HK-2 (cell line): Measurements from ENCODE around the gene EIF3A.
"Not testable (repeated sequence)": the region's sequence is repeated elsewhere in the genome, so short reads cannot be mapped to it uniquely, and the experiment has no call there.

Source experiments
- DNase-seq: peaks from one replicate; pipeline ENCODE4 v3.0.0-alpha.2; 2018; ENCODE audit not compliant: unreplicated experiment

The EIF3A gene

DNA sequence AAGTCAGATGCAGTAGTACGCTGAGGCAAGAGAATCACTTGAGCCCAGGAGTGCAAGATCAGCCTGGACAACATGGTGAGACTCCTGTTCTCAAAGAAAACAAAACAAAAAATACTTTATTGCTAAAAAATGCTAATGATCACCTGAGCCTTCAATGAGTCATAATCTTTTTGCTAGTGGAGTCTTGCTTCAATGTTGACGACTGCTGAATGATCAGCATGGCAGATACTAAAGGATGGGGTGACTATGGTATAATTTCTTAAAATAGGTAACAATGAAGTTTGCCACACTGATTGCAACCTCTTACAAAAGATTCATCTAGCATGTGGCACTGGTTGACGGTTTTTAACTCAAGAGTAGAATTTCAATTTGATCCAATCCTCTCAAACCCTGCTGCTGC lies 28.8 kb downstream of the EIF3A start:
- no peak for DNase-seq

DNA sequence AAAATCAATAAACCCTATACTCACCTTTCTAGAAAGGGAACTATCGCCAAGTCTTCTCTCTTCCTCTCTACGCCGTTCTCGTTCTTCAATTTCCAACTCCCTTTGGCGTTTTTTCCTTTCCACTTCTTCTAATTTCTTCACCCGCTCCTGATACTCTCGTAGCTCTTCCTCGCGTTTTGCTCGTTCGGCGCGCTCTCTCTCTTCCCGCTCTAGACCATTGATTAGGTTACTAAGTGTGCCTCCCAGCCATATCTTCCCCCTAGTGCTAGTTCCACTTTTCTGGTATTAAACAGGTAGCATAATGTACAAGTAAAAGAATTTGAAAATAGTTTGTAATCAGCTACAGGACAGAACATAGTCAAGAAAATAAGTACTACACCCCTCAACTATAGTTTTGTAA lies 30.8 kb downstream of the EIF3A start:
- DNase-seq: no peak

DNA sequence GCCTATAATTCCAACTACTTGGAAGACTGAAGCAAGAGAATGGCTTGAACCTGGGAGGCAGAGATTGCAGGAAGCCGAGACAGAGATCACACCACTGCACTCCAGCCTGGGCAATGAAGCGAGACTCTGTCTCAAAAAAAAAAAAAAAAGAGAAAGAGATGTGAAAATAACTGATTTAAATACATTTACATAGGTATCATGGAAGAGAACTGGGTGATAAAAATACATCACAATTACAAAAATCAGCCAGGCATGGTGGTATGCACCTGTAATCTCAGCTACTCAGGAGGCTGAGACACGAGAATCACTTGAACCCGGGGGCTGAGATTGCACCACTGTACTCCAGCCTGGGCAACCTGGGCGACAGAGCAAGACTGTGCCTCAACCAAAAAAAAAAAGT lies 31.3 kb downstream of the EIF3A start:
- no peak for DNase-seq

DNA sequence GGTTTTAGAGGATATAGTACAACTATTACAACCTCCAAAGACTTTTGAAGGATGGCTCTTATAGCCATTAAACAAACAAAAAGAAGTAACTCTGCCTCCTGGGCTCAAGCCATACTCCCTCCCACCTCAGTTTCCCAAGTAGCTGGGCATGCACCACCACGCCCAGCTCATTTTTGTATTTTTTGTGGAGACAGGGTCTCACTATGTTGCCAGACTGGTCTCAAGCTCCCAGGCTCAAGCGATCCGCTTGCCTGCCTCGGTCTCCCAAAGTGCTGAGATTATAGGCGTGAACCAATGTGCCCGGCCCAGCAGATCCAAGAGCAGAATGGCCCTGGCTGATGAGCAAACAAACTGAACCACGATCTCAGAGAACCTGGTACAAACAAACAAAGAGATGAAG lies 35.1 kb downstream of the EIF3A start:
- no peak for DNase-seq

DNA sequence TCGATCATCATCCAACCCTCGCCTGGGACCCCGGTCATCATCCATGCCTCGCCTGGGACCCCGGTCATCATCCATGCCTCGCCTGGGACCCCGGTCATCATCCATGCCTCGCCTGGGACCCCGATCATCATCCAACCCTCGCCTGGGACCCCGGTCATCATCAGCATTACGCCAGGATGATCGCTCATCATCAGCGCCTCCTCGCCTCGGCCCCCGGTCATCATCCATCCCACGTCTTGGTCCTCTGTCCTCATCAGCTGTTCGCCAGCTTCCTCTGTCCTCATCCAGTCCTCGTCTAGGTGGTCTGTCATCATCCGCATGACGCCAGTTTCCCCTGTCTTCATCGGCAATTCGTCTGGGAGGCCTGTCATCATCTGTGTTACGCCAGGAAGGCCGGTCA lies 38.4 kb downstream of the EIF3A start:
- no peak for DNase-seq

DNA sequence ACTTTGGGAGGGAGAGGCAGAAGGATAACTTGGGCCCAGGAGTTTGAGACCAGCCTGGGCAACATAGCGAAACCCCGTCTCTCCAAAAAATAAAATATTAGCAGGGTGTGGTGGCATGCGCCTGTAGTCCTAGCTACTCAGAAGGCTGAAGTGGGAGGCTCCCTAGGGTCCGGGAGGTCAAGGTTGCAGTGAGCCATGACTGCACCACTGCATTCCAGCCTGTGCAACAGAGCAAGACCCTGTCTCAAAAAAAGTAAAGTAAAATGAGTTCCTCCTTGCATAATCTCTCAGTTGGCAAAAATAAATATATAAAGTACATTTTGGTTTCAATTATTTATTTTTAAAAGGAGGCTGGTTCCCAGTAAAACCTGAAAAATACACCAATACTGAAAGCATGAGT lies 39.3 kb downstream of the EIF3A start:
- no peak for DNase-seq

DNA sequence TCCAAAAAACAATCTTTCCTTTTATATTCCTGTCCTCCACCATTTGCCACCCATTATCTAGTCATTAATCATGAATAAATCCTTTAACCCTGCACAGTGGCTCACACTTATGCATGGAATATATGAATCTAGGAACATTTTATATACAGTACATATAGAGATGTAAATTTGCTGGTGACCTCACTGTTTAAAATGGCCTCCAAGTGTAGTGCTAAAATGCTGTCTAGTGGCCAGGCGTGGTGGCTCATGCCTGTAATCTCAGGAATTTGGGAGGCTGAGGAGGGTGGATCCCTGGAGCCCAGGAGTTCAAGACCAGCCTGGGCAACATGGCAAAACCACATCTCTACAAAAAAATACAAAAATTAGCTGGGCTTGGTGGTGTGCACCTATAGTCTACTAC lies 41.5 kb downstream of the EIF3A start:
- no peak for DNase-seq

DNA sequence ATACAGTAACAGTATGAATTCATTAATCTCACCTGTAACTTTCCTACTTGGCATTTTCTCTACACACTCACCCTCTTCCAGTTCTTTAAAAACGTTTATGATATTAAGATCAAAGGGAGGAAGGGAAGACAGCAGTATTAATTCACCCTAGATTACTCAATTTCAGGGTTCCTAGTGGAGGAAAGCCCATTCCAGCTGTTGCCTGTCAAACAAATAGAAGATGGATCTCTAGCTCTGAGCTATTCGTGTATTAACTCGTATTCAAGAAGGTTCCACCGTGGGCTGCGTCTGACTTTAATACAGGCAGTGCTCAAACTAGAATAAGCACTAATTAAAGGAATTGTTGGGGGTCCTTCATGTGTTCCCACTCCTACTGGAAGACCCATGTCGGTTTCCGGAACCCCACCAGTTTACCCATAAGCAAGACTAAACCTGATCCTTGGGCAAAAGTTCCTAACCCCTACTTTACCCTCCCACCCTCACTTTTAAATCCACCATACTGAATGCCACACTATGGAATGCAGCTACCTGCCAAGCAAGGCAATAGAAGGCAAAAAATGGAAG lies 49.0 kb downstream of the EIF3A start:
- no peak for DNase-seq

DNA sequence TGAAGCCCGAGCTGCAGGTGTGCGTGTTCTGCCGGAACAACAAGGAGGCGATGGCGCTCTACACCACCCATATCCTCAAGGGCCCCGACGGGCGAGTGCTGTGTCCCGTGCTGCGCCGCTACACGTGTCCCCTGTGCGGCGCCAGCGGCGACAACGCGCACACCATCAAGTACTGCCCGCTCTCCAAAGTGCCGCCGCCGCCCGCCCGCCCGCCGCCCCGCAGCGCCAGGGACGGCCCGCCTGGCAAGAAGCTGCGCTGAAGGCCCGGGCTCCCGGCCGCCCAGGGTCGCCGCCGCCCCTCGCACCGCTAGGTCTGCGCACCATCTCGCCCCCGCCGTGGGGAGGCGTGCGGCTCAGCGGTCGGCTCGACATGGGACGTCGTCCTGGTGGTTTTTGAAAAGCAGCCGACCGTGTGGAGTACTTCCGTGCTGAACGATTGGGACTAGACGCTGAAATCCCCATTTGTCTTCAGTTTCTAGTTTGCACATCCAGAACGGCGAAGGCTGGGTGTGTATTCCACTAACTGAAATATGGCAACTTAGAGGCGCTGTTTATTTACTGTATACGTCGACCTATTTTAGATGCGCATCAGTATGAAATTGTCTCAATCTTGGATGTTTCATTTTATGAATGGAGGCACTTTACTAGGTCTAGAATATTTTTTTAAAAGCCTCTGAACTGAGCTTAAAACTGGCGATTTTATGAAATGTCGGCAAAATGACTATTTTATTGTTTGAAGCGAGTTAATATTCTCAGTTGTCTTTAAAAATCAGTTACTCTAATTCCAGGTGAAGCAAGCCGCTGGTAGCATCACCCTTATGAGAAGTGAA lies 50.0 kb downstream of the EIF3A start:
- DNase-seq: peak; percentile 82

DNA sequence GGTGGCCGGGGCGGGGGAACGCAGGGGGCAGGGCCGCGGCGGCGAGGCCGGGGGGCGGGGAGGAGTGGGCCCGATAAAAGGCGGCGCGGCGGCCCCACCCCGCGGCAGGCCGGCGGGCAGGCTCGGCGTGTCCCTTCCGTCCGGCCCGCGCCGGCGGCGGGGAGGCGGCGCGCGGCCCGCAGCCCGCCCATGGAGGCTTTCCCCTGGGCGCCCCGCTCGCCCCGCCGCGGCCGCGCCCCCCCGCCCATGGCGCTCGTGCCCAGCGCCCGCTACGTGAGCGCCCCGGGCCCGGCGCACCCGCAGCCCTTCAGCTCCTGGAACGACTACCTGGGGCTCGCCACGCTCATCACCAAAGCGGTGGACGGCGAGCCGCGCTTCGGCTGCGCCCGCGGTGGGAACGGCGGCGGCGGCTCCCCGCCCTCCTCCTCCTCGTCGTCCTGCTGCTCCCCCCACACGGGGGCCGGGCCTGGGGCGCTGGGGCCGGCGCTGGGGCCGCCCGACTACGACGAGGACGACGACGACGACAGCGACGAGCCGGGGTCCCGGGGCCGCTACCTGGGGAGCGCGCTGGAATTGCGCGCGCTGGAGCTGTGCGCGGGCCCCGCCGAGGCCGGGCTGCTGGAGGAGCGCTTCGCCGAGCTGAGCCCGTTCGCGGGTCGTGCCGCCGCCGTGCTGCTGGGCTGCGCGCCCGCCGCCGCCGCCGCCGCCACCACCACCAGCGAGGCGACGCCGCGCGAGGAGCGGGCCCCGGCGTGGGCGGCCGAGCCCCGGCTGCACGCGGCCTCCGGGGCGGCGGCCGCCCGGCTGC lies 50.8 kb downstream of the EIF3A start, which contains the start of gene NANOS1:
NANOS1 (plus strand) TSS at position 102 of the 808 bp plus-strand sequence; CDS start at position 190, 88 bp downstream.
- DNase-seq: peak; percentile 74

DNA sequence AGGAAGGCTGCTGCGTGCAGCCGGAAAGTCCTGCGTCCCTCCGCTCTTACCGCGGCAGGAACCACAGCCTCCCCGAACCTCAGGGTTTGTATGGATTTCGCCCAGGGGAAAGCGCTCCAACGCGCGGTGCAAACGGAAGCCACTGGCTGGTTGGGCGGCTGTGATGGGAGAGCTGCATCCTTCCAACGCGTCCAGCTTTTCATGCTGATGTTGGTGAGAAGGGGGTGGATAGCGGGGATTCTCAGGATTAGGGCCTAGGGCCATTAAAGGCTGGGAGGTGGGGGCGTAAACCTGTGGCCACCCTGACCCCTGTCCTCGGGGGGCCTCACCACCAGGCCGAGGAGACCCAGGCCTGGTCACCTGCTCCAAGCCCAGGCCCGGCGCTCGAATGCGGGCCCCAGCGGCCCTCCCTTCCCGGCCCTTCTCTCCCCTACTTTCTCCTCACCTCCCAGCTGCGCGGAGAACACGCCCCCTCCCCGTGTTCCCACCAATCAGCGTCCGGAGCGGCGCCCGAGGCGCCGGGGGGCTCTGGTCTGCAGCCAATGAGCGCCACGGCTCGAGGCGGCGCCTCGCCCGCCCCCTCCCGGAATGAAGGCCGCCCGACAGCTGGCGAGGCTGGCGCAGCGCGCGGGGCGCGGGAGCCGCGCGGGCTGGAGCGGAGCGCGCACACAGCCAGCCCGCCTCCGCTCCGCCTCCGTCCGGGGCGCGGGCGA lies 51.6 kb downstream of the EIF3A start:
- DNase-seq: no peak

DNA sequence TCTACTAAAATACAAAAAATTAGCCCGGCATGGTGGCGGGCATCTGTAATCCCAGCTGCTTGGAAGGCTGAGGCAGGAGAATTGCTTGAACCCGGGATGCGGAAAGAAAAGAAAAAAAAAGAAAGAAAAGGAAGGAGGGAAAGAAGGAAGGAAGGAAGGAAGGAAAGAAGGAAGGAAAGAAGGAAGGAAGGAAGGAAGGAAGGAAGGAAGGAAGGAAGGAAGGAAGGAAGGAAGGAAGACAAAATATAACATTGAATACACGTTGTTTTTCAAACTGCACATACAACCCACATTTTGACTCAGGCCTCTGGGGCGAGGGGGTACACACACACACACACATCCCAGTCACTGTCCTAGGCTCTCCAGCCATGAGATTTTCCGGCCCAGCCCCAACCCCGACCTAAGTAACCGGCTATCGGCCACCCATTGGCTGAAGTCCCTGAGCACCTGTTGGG lies 52.1 kb downstream of the EIF3A start:
- DNase-seq: not testable (repeated sequence)

DNA sequence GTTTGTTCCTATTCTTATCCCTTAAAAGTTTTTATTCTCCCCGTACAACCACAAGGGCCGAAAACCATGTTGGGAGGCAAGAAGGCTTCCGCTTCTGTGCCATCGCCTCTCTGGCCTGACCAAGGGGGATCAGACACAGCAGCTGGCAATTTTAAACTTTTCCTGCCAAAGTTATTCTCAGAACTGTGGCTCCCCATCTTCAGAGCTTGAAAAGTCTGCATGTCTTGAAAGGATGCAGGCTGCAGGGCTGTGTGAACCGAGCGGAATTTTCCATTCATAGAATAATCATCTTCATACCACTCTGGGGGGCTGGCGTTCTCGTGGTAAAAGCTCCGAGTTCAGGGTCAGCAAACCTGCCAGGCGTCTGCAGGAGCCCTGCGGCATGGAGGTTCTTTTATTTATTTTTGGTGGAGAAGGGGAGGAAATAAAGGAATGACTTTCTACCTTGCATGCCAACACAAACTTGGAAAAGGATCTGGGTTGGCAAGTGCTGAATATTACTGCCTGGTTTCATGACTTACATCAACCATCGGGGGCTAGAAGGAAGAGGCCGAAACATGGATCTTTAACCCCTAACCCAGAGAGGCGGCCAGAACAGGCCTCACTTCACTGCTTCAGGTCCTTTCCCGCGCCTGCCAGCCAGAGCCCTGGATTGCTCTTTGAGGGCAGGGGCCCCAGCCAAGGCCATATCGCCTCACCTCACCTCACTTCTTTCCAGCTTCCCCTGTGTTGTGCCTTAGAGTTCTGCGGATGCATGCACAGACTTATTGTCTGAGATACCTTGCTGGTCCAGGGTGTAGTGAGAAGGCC lies 54.1 kb downstream of the EIF3A start:
- DNase-seq: no peak

DNA sequence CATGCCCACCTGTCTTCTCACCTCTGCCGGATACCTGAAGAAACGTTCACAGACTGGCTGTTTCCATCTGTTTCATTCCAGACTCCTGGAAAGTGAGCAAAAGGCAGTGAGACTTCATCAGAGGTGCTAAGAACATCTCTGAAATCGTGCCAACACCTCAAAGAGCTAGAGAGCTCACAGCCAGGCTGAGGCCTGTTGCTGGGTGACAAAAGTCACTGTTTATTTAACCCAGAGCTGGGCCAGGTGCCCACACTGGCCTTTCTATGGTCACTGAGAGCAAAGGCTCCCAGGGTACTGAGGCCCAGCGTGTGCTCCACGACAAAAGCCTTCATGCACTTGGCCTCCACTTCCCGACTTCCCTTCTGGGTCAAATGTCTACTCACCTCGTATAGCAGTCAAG lies 54.8 kb downstream of the EIF3A start:
- no peak for DNase-seq

DNA sequence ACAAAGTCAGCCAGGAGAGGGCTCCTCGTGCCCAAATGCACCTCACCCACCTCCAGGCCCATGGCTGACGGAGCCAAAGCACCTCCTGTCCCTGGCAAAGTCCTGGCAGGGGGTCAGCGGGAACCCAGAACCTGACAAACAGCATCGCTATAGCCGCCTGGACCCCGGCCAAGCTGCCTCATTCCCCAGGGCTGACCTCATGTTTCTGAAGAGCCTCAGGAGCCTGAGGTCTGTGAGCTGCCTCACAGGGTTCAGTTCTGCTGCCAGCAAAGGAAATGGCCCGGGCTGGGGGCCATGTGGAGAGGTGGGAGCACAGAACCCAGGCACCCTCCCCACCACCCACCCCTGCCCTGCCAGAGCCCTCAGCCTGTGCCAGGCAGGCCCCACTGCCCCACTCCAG lies 55.3 kb downstream of the EIF3A start:
- DNase-seq: peak; percentile 86

DNA sequence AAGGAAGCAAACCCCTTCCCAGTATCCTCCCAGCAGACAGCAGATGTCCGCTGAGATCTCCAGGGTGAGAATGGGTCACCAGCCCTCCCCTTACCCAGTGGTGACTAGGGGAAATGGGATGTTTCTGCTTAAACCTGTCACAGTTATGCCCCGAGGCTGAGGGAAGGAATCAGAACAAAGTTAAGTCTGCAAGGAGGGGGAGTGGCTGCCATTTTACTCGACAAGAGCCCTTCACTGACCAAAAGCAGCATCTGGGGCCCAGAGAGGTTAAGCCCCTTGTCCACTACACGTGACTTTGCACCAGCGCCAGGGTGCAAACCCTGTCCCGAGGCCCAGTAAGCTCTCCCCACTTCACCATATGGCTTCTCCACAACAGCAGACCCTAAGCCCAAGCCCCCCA lies 55.7 kb downstream of the EIF3A start:
- no peak for DNase-seq

DNA sequence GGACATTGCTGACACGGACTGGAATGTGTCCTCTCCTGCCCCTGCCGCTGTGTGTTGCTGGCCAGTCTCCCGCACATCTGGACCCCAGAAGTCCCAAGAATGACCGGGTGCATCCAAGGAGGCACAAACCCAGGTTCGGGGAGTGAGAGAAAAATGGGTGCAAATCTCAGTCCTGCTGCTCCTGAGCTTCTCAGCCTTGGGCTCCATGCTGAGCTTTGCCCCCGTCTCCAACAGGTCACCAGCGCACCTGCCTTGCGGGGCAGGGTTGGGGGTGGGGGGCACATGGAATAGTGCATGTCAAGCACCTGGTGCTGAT lies 57.1 kb downstream of the EIF3A start:
- DNase-seq: no peak

DNA sequence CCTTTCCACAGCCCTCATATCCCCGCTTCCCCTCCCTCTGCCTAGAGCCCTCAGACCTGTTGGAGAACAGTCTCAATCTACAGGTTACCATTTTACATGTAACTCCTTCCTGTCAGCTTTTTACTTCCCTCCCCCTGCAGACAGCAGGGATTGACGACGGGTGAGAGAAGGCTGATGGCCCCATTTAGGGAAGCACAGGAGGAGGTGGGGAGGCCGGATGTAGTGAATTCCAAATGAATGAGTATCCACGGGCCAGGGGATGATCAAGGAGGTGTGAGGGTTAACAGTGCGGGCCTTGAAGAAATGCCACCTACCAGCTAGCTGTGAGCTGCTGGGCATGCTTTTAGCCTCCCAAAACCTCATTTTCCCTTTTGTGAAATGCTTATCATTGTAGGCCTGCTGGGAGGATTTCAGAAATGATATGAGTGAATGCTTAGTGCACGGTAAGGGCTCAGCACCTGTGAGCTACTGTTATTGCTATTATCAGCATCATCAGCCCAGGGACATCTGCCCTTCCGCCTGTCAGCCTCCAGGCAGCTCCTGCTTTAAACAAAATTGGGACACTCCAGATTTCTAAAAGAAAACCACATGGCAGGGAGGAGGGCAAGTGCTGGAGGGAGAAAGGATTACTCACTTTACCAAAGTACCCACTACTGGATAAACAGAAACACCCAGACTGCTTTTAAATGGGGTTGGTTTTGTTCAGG lies 57.6 kb downstream of the EIF3A start:
- peak; percentile 79 for DNase-seq

DNA sequence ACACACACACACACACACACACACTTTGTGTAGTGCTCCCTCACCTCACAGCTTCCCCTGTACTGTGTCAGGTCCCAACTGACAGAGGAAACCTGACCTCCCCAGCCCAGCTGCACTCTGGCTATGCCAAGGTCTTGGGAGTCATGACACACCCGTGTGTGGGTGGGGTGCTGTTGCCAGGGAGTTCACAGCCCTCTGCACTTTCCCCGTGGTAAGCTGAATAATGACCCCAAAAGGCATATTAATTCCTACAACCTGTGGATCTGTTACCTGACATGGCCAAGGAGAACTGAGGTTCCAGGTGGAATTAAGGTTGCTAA lies 60.0 kb downstream of the EIF3A start:
- DNase-seq: no peak

DNA sequence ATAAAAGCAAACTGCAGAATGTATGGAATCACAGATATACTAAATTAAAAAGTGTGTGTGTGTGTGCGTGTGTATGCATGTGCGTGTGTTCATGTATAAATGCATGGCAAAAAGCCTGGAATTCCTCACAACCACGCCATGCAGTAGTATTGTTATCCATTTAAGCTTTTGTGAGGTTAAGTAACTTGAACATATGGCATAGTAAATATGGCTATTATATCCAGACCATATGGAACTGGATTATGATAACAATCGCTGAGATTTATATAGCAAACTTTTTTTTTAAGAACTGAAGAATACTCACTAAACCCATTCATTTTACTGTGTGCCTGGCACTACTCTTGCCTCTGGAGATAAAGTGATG lies 73.4 kb downstream of the EIF3A start:
- no peak for DNase-seq
